SK-N-SH (cell line): ENCODE data around the gene PAQR5. TPM values are rescaled to one million over a fixed set of nuclear protein-coding genes. Genes with fewer than 3 reads are reported as not detected.

ENCODE experiments used
- CTCF ChIA-PET: fragments of 300-600, 350-600 bp; formaldehyde crosslinking; extraction: SDS; loops from one replicate; lab custom pipeline; 2021; lab: Yijun Ruan, JAX
- POLR2A ChIA-PET: fragments of 350-600 bp; sonication (Branson Sonifier 250); formaldehyde crosslinking; extraction: SDS; loops from one replicate; lab custom pipeline; 2020; ENCODE audit warnings: antibody characterized with exemption, inconsistent platforms; lab: Yijun Ruan, JAX
- DNase-seq: peaks from one replicate; pipeline ENCODE4 v3.0.0; 2012
- H2AFZ ChIP-seq: fragments of 200-600 bp; sonication (generic); 2 replicates; pipeline ENCODE4 v1.8.1; 2016; ENCODE audit warnings: antibody characterized with exemption, mild to moderate bottlenecking, low read depth
- H3F3A ChIP-seq: fragments of 200-600 bp; sonication (generic); replicated peaks from 2 replicates; pipeline ENCODE3; 2016; ENCODE audit warnings: antibody characterized with exemption, mild to moderate bottlenecking; ENCODE audit not compliant: insufficient read depth
- H3K27ac ChIP-seq, 2 experiments: fragments of 200-500 bp in 1 of 2; fragments of 200-600 bp in 1 of 2; sonication (Bioruptor generic) in 1 of 2; sonication (generic), shearing (Covaris generic) in 1 of 2; 2 replicates each; pipeline versions ENCODE4 v1.5.1 to v1.6.1; 2014 to 2016; ENCODE audit warnings: low read depth in 2 of 2, inconsistent platforms in 1 of 2, low read length in 1 of 2, mild to moderate bottlenecking in 1 of 2, mixed read lengths in 1 of 2
- H3K27me3 ChIP-seq: fragments of 200-600 bp; sonication (generic), shearing (Covaris generic); 2 replicates; pipeline ENCODE4 v1.6.1; 2016; ENCODE audit warnings: mixed run types; ENCODE audit not compliant: insufficient read depth
- H3K36me3 ChIP-seq, 2 experiments: fragments of 200-500 bp in 1 of 2; fragments of 200-600 bp in 1 of 2; sonication (Bioruptor generic) in 1 of 2; sonication (generic) in 1 of 2; replicated peaks in 1 of 2; 2 replicates each; pipeline versions ENCODE3 to v1.5.1; 2014 to 2016; ENCODE audit warnings: low read length in 1 of 2, mild to moderate bottlenecking in 1 of 2; ENCODE audit not compliant: insufficient read depth in 2 of 2, control insufficient read depth in 1 of 2
- H3K4me1 ChIP-seq, 2 experiments: fragments of 200-500 bp in 1 of 2; fragments of 200-600 bp in 1 of 2; sonication (Bioruptor generic) in 1 of 2; sonication (generic), shearing (Covaris generic) in 1 of 2; 2 replicates each; pipeline versions ENCODE4 v1.5.1 to v1.6.1; 2014 to 2016; ENCODE audit warnings: low read depth in 1 of 2, low read length in 1 of 2, mixed run types in 1 of 2; ENCODE audit not compliant: insufficient read depth in 2 of 2, control insufficient read depth in 1 of 2
- H3K4me2 ChIP-seq: fragments of 200-600 bp; sonication (generic), shearing (Covaris generic); 2 replicates; pipeline ENCODE4 v1.6.1; 2017; ENCODE audit warnings: mixed run types
- H3K4me3 ChIP-seq, 2 experiments: fragments of 200-500 bp in 1 of 2; fragments of 200-600 bp in 1 of 2; sonication (Bioruptor generic) in 1 of 2; sonication (generic), shearing (Covaris generic) in 1 of 2; 2 replicates each; pipeline versions ENCODE4 v1.5.1 to v1.8.1; 2014 to 2016; ENCODE audit warnings: low read depth in 2 of 2, inconsistent platforms in 1 of 2, low read length in 1 of 2, mild to moderate bottlenecking in 1 of 2, mixed read lengths in 1 of 2, moderate library complexity in 1 of 2
- H3K79me2 ChIP-seq: fragments of 200-600 bp; sonication (generic); 2 replicates; pipeline ENCODE4 v1.8.1; 2017; ENCODE audit warnings: mild to moderate bottlenecking; ENCODE audit not compliant: insufficient read depth
- H3K9ac ChIP-seq: fragments of 200-600 bp; sonication (generic); 2 replicates; pipeline ENCODE4 v1.6.1; 2017; ENCODE audit warnings: mixed run types
- H3K9me2 ChIP-seq: fragments of 200-600 bp; sonication (generic); 2 replicates; pipeline ENCODE4 v1.6.1; 2017; ENCODE audit warnings: mixed run types
- H3K9me3 ChIP-seq: fragments of 200-600 bp; sonication (generic); 2 replicates; pipeline ENCODE4 v1.6.1; 2017; ENCODE audit warnings: mixed run types, mild to moderate bottlenecking, moderate library complexity
- H4K20me1 ChIP-seq: fragments of 200-600 bp; sonication (generic); 2 replicates; pipeline ENCODE4 v1.6.1; 2017; ENCODE audit warnings: mild to moderate bottlenecking, mixed run types; ENCODE audit not compliant: insufficient read depth
- CHD2 ChIP-seq: fragments of 150-350 bp; IDR thresholded peaks from 2 replicates; pipeline ENCODE4 v1.6.1; 2018; ENCODE audit warnings: low read length; ENCODE audit not compliant: partially characterized antibody
- ELF1 ChIP-seq: IDR thresholded peaks from 2 replicates; pipeline ENCODE4 v1.4.0; 2012
- EZH2phosphoT487 ChIP-seq: fragments of 200-600 bp; sonication (generic); IDR thresholded peaks from 2 replicates; pipeline ENCODE4 v1.6.1; 2017; ENCODE audit warnings: low read depth, mixed run types, mild to moderate bottlenecking, antibody characterized with exemption, moderate library complexity, borderline replicate concordance
- GABPA ChIP-seq: IDR thresholded peaks from 2 replicates; pipeline ENCODE4 v1.4.0; 2012; ENCODE audit warnings: low read depth, mild to moderate bottlenecking
- GATA2 ChIP-seq: sonication (generic); formaldehyde crosslinking; IDR thresholded peaks from 2 replicates; pipeline ENCODE4 v1.5.0; 2020; ENCODE audit warnings: mild to moderate bottlenecking, missing genetic modification reagents
- JUND ChIP-seq: IDR thresholded peaks from 2 replicates; pipeline ENCODE4 v1.4.0; 2012
- MAX ChIP-seq: IDR thresholded peaks from 2 replicates; pipeline ENCODE4 v1.4.0; 2012; ENCODE audit warnings: low read depth
- MXI1 ChIP-seq: IDR thresholded peaks from 2 replicates; pipeline ENCODE4 v1.6.1; 2012; ENCODE audit warnings: mild to moderate bottlenecking, low read depth, low read length, improper control_type of control experiment
- NFIC ChIP-seq: IDR thresholded peaks from 2 replicates; pipeline ENCODE4 v1.4.0; 2012; ENCODE audit warnings: borderline replicate concordance
- NRF1 ChIP-seq: IDR thresholded peaks from 2 replicates; pipeline ENCODE4 v1.6.1; 2012; ENCODE audit warnings: low read depth, mild to moderate bottlenecking, low read length
- POLR2AphosphoS5 ChIP-seq: IDR thresholded peaks from 2 replicates; pipeline ENCODE4 v1.6.1; 2012; ENCODE audit warnings: low read depth, low read length
- SIN3A ChIP-seq: IDR thresholded peaks from 2 replicates; pipeline ENCODE4 v1.6.1; 2012; ENCODE audit warnings: low read depth, mild to moderate bottlenecking, low read length, moderate library complexity, borderline replicate concordance
- SMC3 ChIP-seq: IDR thresholded peaks from 2 replicates; pipeline ENCODE4 v1.6.1; 2012; ENCODE audit warnings: low read depth, low read length, improper control_type of control experiment
- TAF1 ChIP-seq: IDR thresholded peaks from 2 replicates; pipeline ENCODE4 v1.6.1; 2012; ENCODE audit warnings: low read depth, mild to moderate bottlenecking, low read length, moderate library complexity, borderline replicate concordance
- TEAD4 ChIP-seq: IDR thresholded peaks from 2 replicates; pipeline ENCODE4 v1.4.0; 2012; ENCODE audit warnings: mild to moderate bottlenecking, borderline replicate concordance; ENCODE audit not compliant: insufficient read depth
- USF1 ChIP-seq: IDR thresholded peaks from 2 replicates; pipeline ENCODE4 v1.4.0; 2012; ENCODE audit warnings: low read depth, borderline replicate concordance
- WGBS: methylation state at CpG from one replicate; pipeline ENCODE4 v1.1.6; 2017; ENCODE audit warnings: low lambda C conversion rate; 5-methylcytosine and 5-hydroxymethylcytosine counted together
- polyA plus RNA-seq, 3 experiments: library from polyadenylated mRNA; depleted of rRNA; stranded (reverse); fragments of >200 nt; gene quantifications; 2 replicates each; pipeline ENCODE4 v1.2.3, GENCODE V29; 2012
- TF ChIP-seq, protein P1 (sequence below): IDR thresholded peaks from 2 replicates; pipeline ENCODE4 v1.6.1; 2012; ENCODE audit warnings: mild to moderate bottlenecking, low read depth, low read length, moderate library complexity
- TF ChIP-seq, protein P2 (sequence below): fragments of 200-600 bp; sonication (generic); IDR thresholded peaks from 2 replicates; pipeline ENCODE4 v1.6.1; 2017; ENCODE audit warnings: antibody characterized with exemption, mild to moderate bottlenecking, moderate library complexity

PAQR5 gene
- polyA plus RNA-seq, 1 of the 3 experiments (the other 2 are of a cell fraction) = 3.9 TPM

- TF ChIP-seq EZH2phosphoT487 = no peak
- TF ChIP-seq SIN3A = peak; percentile 87; the same call in 1 of the 2 replicates
- no peak for TF ChIP-seq TEAD4
- TF ChIP-seq CHD2 = peak; percentile 59
- TF ChIP-seq, protein P1, sequence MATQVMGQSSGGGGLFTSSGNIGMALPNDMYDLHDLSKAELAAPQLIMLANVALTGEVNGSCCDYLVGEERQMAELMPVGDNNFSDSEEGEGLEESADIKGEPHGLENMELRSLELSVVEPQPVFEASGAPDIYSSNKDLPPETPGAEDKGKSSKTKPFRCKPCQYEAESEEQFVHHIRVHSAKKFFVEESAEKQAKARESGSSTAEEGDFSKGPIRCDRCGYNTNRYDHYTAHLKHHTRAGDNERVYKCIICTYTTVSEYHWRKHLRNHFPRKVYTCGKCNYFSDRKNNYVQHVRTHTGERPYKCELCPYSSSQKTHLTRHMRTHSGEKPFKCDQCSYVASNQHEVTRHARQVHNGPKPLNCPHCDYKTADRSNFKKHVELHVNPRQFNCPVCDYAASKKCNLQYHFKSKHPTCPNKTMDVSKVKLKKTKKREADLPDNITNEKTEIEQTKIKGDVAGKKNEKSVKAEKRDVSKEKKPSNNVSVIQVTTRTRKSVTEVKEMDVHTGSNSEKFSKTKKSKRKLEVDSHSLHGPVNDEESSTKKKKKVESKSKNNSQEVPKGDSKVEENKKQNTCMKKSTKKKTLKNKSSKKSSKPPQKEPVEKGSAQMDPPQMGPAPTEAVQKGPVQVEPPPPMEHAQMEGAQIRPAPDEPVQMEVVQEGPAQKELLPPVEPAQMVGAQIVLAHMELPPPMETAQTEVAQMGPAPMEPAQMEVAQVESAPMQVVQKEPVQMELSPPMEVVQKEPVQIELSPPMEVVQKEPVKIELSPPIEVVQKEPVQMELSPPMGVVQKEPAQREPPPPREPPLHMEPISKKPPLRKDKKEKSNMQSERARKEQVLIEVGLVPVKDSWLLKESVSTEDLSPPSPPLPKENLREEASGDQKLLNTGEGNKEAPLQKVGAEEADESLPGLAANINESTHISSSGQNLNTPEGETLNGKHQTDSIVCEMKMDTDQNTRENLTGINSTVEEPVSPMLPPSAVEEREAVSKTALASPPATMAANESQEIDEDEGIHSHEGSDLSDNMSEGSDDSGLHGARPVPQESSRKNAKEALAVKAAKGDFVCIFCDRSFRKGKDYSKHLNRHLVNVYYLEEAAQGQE = peak; percentile 85
- peak; percentile 74 for TF ChIP-seq GABPA
- TF ChIP-seq USF1 = peak; percentile 53; the same call in 1 of the 2 replicates
Observed at GRCh38 chr15:69452692-69453521, 154.2 kb downstream of the PAQR5 start, which contains the start of gene RPLP1 (continued).

DNA sequence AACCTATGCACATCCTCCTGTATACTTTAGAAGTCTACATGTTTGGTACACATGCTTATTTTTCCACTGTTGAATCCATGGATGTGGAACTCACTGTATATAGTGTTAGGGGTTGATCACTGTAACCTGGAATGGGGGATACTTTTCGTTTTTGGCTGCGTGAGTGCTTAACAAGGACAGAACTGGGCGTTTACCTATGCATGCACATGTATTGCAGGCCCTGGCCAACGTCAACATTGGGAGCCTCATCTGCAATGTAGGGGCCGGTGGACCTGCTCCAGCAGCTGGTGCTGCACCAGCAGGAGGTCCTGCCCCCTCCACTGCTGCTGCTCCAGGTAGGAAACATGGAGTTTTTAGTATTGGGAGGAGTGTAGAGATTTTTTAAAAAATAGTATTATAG, 156.2 kb downstream of the PAQR5 start:
- DNase-seq = no peak
- H3K4me1 ChIP-seq = peaks cover 10 to 16% of the 10 kb centered on the region in 2 experiments; a peak in 3 of 4 replicates
- 34% methylated on average over 5 of the region's 5 CpGs for WGBS
- peaks cover 48% of the 10 kb centered on the region for H3K79me2 ChIP-seq
- peaks cover 78% of the 10 kb centered on the region for H3F3A ChIP-seq
- H3K4me3 ChIP-seq = peak overlapping the region; percentile 88 to 91
- peak overlapping the region; percentile 96; the same call in 1 of the 2 replicates for H3K9ac ChIP-seq
- H2AFZ ChIP-seq = no peak overlapping the region
- H3K4me2 ChIP-seq = peak overlapping the region; percentile 79
- POLR2A ChIA-PET = no interaction called here
- H3K27me3 ChIP-seq = no peaks in the 10 kb centered on the region
- peaks cover 49% of the 10 kb centered on the region for H4K20me1 ChIP-seq
- H3K9me2 ChIP-seq = no peaks in the 10 kb centered on the region
- CTCF ChIA-PET = interaction anchor here (1.2 to 4.1 kb wide), 2 partner anchors 7 to 24 kb away, joined by 3 to 31 read pairs; no protein-coding TSS in a partner anchor
- no peaks in the 10 kb centered on the region for H3K9me3 ChIP-seq
- H3K36me3 ChIP-seq = peaks cover 32 to 37% of the 10 kb centered on the region in 2 experiments
- no peak overlapping the region for H3K27ac ChIP-seq
- TF ChIP-seq GATA2 (CRISPR knock-in tag) (no peak), NRF1 (no peak), GABPA (no peak), MXI1 (no peak), TEAD4 (no peak), TAF1 (no peak), POLR2AphosphoS5 (no peak), MAX (no peak), CHD2 (no peak), SMC3 (no peak), JUND (no peak), SIN3A (no peak), ELF1 (no peak), NFIC (no peak)
- TF ChIP-seq, protein P1 = no peak
- TF ChIP-seq, protein P2, sequence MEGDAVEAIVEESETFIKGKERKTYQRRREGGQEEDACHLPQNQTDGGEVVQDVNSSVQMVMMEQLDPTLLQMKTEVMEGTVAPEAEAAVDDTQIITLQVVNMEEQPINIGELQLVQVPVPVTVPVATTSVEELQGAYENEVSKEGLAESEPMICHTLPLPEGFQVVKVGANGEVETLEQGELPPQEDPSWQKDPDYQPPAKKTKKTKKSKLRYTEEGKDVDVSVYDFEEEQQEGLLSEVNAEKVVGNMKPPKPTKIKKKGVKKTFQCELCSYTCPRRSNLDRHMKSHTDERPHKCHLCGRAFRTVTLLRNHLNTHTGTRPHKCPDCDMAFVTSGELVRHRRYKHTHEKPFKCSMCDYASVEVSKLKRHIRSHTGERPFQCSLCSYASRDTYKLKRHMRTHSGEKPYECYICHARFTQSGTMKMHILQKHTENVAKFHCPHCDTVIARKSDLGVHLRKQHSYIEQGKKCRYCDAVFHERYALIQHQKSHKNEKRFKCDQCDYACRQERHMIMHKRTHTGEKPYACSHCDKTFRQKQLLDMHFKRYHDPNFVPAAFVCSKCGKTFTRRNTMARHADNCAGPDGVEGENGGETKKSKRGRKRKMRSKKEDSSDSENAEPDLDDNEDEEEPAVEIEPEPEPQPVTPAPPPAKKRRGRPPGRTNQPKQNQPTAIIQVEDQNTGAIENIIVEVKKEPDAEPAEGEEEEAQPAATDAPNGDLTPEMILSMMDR = no peak
